Glutamatergic neuron (in vitro differentiated cells): Measurements from ENCODE around the gene PSMD4. TPM values are rescaled to one million over a fixed set of nuclear protein-coding genes. Genes with fewer than 3 reads are reported as not detected.
A peak's percentile ranks its signal among the peaks of the same experiment; 100 is the strongest.

Experiments
- DNase-seq: peaks from one replicate; pipeline ENCODE4 v3.0.0; 2022
- H3K27ac Mint-ChIP-seq: one replicate; pipeline ENCODE4 v1.8.0; 2020; ENCODE audit warnings: mild to moderate bottlenecking, mixed read lengths, inconsistent platforms; ENCODE audit not compliant: unreplicated experiment
- H3K27me3 Mint-ChIP-seq: one replicate; pipeline ENCODE4 v1.8.0; 2020; ENCODE audit warnings: mild to moderate bottlenecking, moderate library complexity, mixed read lengths, inconsistent platforms; ENCODE audit not compliant: unreplicated experiment
- H3K36me3 Mint-ChIP-seq: one replicate; pipeline ENCODE4 v1.8.0; 2020; ENCODE audit warnings: mild to moderate bottlenecking, mixed read lengths, inconsistent platforms; ENCODE audit not compliant: unreplicated experiment
- H3K4me1 Mint-ChIP-seq: one replicate; pipeline ENCODE4 v1.8.0; 2020; ENCODE audit warnings: mild to moderate bottlenecking, low read depth, mixed read lengths, inconsistent platforms; ENCODE audit not compliant: unreplicated experiment
- H3K4me3 Mint-ChIP-seq: one replicate; pipeline ENCODE4 v1.8.0; 2020; ENCODE audit warnings: mild to moderate bottlenecking, mixed read lengths, inconsistent platforms; ENCODE audit not compliant: unreplicated experiment
- H3K9me3 Mint-ChIP-seq: one replicate; pipeline ENCODE4 v1.8.0; 2020; ENCODE audit warnings: mild to moderate bottlenecking, moderate library complexity, mixed read lengths, inconsistent platforms; ENCODE audit not compliant: unreplicated experiment
- CTCF ChIP-seq: fragments of 200-600 bp; sonication (generic); IDR thresholded peaks from one replicate; pipeline ENCODE4 v1.5.0; 2021; ENCODE audit not compliant: partially characterized antibody, unreplicated experiment
- total RNA-seq: library from RNA; stranded (reverse); fragmentation: NEBNext Ultra II Directional; extraction: Animal tissue kit (Norgen Biotek cat#: 25700); gene quantifications from one replicate; pipeline ENCODE4 v1.2.1, GENCODE V29; 2021; ENCODE audit not compliant: unreplicated experiment

PSMD4 gene
- total RNA-seq, 1 donor from 2014 or later, result 250 TPM

DNA sequence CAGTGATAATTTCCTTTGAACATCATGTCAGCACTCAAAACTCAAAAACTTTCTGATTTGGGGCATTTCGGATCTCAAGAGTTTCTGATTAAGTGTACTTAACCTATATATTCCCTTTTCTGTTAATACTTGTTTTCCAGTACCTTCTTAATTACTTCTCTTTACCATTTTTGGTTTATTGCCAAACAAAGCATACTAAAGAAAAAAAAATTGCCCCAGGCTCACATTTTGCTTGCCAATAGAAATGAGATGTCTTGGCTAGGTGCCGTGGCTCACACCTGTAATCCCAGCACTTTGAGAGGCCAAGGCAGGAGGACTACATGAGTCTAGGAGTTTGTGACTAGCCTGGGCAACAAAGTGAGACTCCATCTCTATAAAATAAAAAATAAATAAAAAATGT lies 4.8 kb downstream of the PSMD4 start:
- H3K27ac Mint-ChIP-seq, result no peak overlapping the region

DNA sequence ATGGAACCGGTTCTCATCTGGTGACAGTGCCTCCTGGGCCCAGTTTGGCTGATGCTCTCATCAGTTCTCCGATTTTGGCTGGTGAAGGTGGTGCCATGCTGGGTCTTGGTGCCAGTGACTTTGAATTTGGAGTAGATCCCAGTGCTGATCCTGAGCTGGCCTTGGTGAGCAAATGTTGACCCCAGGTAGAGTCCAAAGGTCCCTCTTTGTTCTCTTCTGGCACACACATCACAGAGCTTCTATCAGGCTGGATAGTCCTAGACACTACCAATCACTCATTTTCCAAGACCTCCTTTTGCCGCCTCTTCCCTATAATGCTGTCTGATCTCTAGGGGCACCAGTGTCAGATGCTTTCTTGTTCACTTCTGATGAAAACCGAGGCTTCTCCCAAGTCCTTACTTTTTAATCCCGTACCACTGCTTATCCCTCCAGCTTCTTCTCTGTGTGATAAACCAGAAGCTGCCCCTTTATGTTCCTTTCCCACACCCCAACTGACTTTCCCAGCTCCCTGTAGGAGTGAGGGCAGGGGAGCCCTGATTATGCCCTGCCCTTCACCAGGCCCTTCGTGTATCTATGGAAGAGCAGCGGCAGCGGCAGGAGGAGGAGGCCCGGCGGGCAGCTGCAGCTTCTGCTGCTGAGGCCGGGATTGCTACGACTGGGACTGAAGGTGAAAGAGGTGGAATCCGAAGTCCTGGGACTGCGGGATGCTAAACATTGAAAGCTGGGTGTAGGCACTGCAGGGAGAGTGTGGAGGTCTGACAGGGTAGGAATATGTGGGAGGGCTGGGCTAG lies 11.1 kb downstream of the PSMD4 start:
- Mint-ChIP-seq H3K4me1 (no peaks in the 10 kb centered on the region), H3K9me3 (peaks cover 4% of the 10 kb centered on the region), H3K27me3 (peaks cover 4% of the 10 kb centered on the region), H3K36me3 (peaks cover 5% of the 10 kb centered on the region), H3K4me3 (no peak overlapping the region), H3K27ac (no peak overlapping the region)
- no peak for TF ChIP-seq CTCF
- DNase-seq, result no peak

More for the DNA sequence above, 4.8 kb downstream of the PSMD4 start:
- H3K4me3 Mint-ChIP-seq, result no peak overlapping the region
- no peak for TF ChIP-seq CTCF
- no peak for DNase-seq
- peaks cover 5% of the 10 kb centered on the region for H3K27me3 Mint-ChIP-seq
- peaks cover 2% of the 10 kb centered on the region for H3K4me1 Mint-ChIP-seq
- peaks cover 9% of the 10 kb centered on the region for H3K9me3 Mint-ChIP-seq
- H3K36me3 Mint-ChIP-seq, result peaks cover 5% of the 10 kb centered on the region

GRCh38 chr1:151266315-151266714 lies 11.8 kb downstream of the PSMD4 start:
- Mint-ChIP-seq H3K36me3 (peaks cover 5% of the 10 kb centered on the region), H3K4me3 (no peak overlapping the region), H3K27ac (no peak overlapping the region), H3K9me3 (peaks cover 4% of the 10 kb centered on the region), H3K27me3 (peaks cover 4% of the 10 kb centered on the region), H3K4me1 (no peaks in the 10 kb centered on the region)
- no peak for TF ChIP-seq CTCF
- DNase-seq, result no peak

- TF ChIP-seq CTCF, result no peak
Measured at GRCh38 chr1:151266821-151267220, 12.3 kb downstream of the PSMD4 start.

GRCh38 chr1:151267760-151268159 lies 13.2 kb downstream of the PSMD4 start:
- H3K4me1 Mint-ChIP-seq, result no peaks in the 10 kb centered on the region
- H3K27me3 Mint-ChIP-seq, result peaks cover 6% of the 10 kb centered on the region
- TF ChIP-seq CTCF, result no peak
- peaks cover 5% of the 10 kb centered on the region for H3K36me3 Mint-ChIP-seq
- peaks cover 4% of the 10 kb centered on the region for H3K9me3 Mint-ChIP-seq
- no peak for DNase-seq
- no peak overlapping the region for H3K27ac Mint-ChIP-seq
- H3K4me3 Mint-ChIP-seq, result peak overlapping the region; percentile 34

More at GRCh38 chr1:151266821-151267220, 12.3 kb downstream of the PSMD4 start:
- no peak for DNase-seq
- H3K36me3 Mint-ChIP-seq, result peaks cover 5% of the 10 kb centered on the region
- H3K27me3 Mint-ChIP-seq, result peaks cover 4% of the 10 kb centered on the region
- no peaks in the 10 kb centered on the region for H3K4me1 Mint-ChIP-seq
- H3K9me3 Mint-ChIP-seq, result peaks cover 4% of the 10 kb centered on the region
- peak overlapping the region; percentile 7 for H3K27ac Mint-ChIP-seq
- no peak overlapping the region for H3K4me3 Mint-ChIP-seq
